Measurements from ENCODE around the gene TBL3. TPM values are rescaled to one million over a fixed set of nuclear protein-coding genes. Genes with fewer than 3 reads are reported as not detected.

Gene TBL3
- total and polyA plus RNA-seq, 2 of the 8 experiments (the other 6 are each of a cell fraction or from before 2014, with no cell fraction given) = 65.8 to 137 TPM

DNA sequence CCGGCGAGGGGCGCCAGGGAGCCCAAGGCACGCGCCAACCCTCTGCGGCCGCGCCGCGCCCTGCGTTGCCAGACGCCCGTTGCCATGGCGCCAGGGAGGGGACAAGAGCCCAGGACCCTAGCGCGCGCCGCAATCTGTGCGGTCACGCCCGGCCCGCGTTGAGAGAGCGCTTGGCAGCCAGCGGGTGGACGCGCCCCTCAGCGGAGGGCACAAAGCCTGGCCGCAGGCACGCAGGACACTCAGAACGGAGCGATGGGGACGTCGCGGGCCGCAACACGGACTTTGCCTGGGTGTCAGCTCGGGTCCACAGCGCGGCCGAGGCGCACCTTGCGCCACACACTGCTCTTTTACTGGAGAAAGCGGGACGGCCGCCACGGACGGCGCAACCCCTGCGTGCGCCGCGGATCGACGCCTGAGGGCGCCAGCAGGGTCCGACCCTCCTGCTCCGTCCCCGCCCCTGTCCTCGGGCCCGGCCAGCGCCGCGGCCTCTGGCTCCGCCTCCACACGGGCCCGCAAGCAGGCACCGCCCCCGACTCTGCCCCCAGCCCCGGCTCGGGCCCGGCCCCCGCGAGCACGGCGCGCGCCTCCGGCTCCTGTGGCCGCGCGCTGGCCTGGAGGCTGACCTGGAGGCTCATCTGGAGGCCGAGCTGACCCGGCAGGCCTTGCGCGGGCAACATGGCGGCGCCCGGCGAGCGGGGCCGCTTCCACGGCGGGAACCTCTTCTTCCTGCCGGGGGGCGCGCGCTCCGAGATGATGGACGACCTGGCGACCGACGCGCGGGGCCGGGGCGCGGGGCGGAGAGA is 11.9 kb downstream of the TBL3 start, which contains the start of gene GFER:
TSS of gene GFER (plus strand) at position 650 of the 803 bp plus-strand sequence. CDS start at position 676, 26 bp downstream.
- H3K56ac ChIP-seq (replicated peaks; ENCODE audit: insufficient read length, low read depth, low read length) = peak within 1 kb of the TSS; percentile 26
- H3K4ac ChIP-seq (replicated peaks; ENCODE audit: insufficient read length, low read depth, low read length) = peak within 1 kb of the TSS; percentile 33
- peak within 1 kb of the TSS; percentile 75; the same call in 1 of the 2 replicates for H2BK5ac ChIP-seq (ENCODE audit: low read depth, low read length)
- H2BK15ac ChIP-seq (ENCODE audit: low read length) = peak within 1 kb of the TSS; percentile 61; the same call in 1 of the 2 replicates
- CTCF ChIA-PET (ENCODE audit: partially characterized antibody) = interaction anchor here (1.5 to 3.1 kb wide), 2 partner anchors 10 to 20 kb away, joined by 4 to 8 read pairs; no protein-coding TSS in a partner anchor
- H2BK20ac ChIP-seq (ENCODE audit: low read length) = no peak within 1 kb of the TSS
- DNase-seq (ENCODE audit: low read depth in 1 of 2, low spot score in 2 of 2) (peak; percentile 81 to 95), FAIRE-seq (no peak)
- no peak within 1 kb of the TSS for H4K91ac ChIP-seq (replicated peaks; ENCODE audit: insufficient read length, low read length)
- peak within 1 kb of the TSS; percentile 58 to 97 for H3K4me2 ChIP-seq (ENCODE audit: insufficient read depth in 1 of 2, low read depth in 2 of 2, low read length in 2 of 2)
- peak within 1 kb of the TSS; percentile 70 to 91 (median 84) for H3K9ac ChIP-seq (replicated peaks in 1 of 4; ENCODE audit: extremely low read depth in 1 of 4, low read depth in 3 of 4, low read length in 3 of 4)
- peak within 1 kb of the TSS; percentile 86; the same call in 1 of the 2 replicates for H2AK5ac ChIP-seq (ENCODE audit: low read depth, low read length)
- no peaks in the 10 kb centered on the region for H3K9me3 ChIP-seq (ENCODE audit: insufficient read depth in 2 of 2, low read depth in 1 of 2, low read length in 1 of 2)
- no peaks in the 10 kb centered on the region for H3K79me1 ChIP-seq (ENCODE audit: low read depth, low read length)
- H3K4me3 ChIP-seq (ENCODE audit: extremely low read depth in 1 of 4, insufficient read depth in 2 of 4, low read depth in 3 of 4, low read length in 4 of 4) = peak within 1 kb of the TSS; percentile 52 to 96 (median 73)
- POLR2A ChIA-PET (ENCODE audit: partially characterized antibody) = interaction anchor here (0.9 to 28.2 kb wide), 10 partner anchors 9 to 206 kb away, joined by 3 to 736 read pairs (median 4); partner anchors contain the start of genes NDUFB10, NTHL1, RNF151 and RPS2
- no peak within 1 kb of the TSS for H3K23ac ChIP-seq (ENCODE audit: insufficient read length)
- H4K5ac ChIP-seq (ENCODE audit: insufficient read length, low read depth, low read length) = peak within 1 kb of the TSS; percentile 33
- H3K27ac ChIP-seq (ENCODE audit: low read depth, low read length) = peak within 1 kb of the TSS; percentile 43; the same call in 1 of the 2 replicates
- H2AFZ ChIP-seq (ENCODE audit: low read length) = peak within 1 kb of the TSS; percentile 15; the same call in 1 of the 2 replicates
- H2BK120ac ChIP-seq (replicated peaks; ENCODE audit: low read depth, low read length) = no peak within 1 kb of the TSS
- peak within 1 kb of the TSS; percentile 89 for H4K8ac ChIP-seq (ENCODE audit: extremely low read depth, insufficient read depth, low read length)
- H3K23me2 ChIP-seq (ENCODE audit: low read depth, low read length) = peaks cover 26% of the 10 kb centered on the region
- peaks cover 0 to 14% of the 10 kb centered on the region in 2 experiments for H4K20me1 ChIP-seq (replicated peaks in 1 of 2; ENCODE audit: control insufficient read depth in 1 of 2, insufficient read depth in 2 of 2, low read length in 2 of 2)
- 2% methylated on average over 75 of the region's 109 CpGs; no CpG with 5 or more reads in 1 of the 2 experiments for WGBS, 2 experiments (ENCODE audit: extremely low coverage in 1 of 2, insufficient coverage in 1 of 2, insufficient read length in 1 of 2, insufficient replicate concordance in 2 of 2, low coverage in 1 of 2, low lambda C conversion rate in 2 of 2, missing lambda C conversion rate in 1 of 2)
- peaks cover 3 to 41% (median 26%) of the 10 kb centered on the region in 4 experiments for H3K4me1 ChIP-seq (replicated peaks in 1 of 4; ENCODE audit: control insufficient read depth in 3 of 4, insufficient read depth in 4 of 4, low read length in 3 of 4)
- peak within 1 kb of the TSS; percentile 71 for H3K18ac ChIP-seq (ENCODE audit: extremely low read depth, low read length)
- H2BK12ac ChIP-seq (ENCODE audit: low read depth, low read length) = 0 out of 2 replicates have a peak within 1 kb of the TSS, but pooled peaks have one; percentile 50
- peaks cover 2 to 5% (median 3%) of the 10 kb centered on the region in 4 experiments; a peak in 3 of 8 replicates for H3K36me3 ChIP-seq (ENCODE audit: control insufficient read depth in 2 of 4, insufficient read depth in 4 of 4, low read length in 3 of 4)
- H3K27me3 ChIP-seq (replicated peaks in 1 of 4; ENCODE audit: control insufficient read depth in 3 of 4, extremely low read depth in 1 of 4, insufficient read depth in 3 of 4, low read length in 3 of 4) = peaks cover 8 to 45% (median 43%) of the 10 kb centered on the region in 4 experiments; a peak in 6 of 7 replicates
- H3K14ac ChIP-seq (ENCODE audit: insufficient read length) = no peak within 1 kb of the TSS
- H3K79me2 ChIP-seq (ENCODE audit: control insufficient read depth in 1 of 2, insufficient read depth in 2 of 2, low read length in 2 of 2) = peaks cover 0 to 9% of the 10 kb centered on the region in 2 experiments; a peak in 1 of 4 replicates
- TF ChIP-seq RNF2 (IDR thresholded peaks at IDR 0.05; ENCODE audit: borderline replicate concordance, low read depth, low read length, missing control alignments, poor library complexity, severe bottlenecking) (no peak), BACH1 (IDR thresholded peaks at IDR 0.05; ENCODE audit: low read length) (peak; percentile 38; the same call in 1 of the 2 replicates), CHD2 (IDR thresholded peaks at IDR 0.05; ENCODE audit: low read length) (no peak), POLR2AphosphoS5 (IDR thresholded peaks at IDR 0.05; ENCODE audit: low read depth, low read length) (peak; percentile 41; the same call in 1 of the 2 replicates), RAD21 (IDR thresholded peaks at IDR 0.05 in 1 of 2, conservative IDR thresholded peaks at IDR 0.05 in 1 of 2; ENCODE audit: low read depth in 2 of 2, low read length in 2 of 2) (no peak; a peak in 1 of 4 replicates), ASH2L (IDR thresholded peaks at IDR 0.05; ENCODE audit: low read length) (peak; percentile 74), BRCA1 (IDR thresholded peaks at IDR 0.05; ENCODE audit: low read depth, low read length) (no peak), KDM5A (IDR thresholded peaks at IDR 0.05; ENCODE audit: low read length) (peak; percentile 86)
- TF ChIP-seq, protein P1, sequence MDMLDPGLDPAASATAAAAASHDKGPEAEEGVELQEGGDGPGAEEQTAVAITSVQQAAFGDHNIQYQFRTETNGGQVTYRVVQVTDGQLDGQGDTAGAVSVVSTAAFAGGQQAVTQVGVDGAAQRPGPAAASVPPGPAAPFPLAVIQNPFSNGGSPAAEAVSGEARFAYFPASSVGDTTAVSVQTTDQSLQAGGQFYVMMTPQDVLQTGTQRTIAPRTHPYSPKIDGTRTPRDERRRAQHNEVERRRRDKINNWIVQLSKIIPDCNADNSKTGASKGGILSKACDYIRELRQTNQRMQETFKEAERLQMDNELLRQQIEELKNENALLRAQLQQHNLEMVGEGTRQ (IDR thresholded peaks at IDR 0.05; ENCODE audit: low read length) = 0 out of 2 replicates have a peak, but pooled peaks have one; percentile 5

Measured in H1 (cell line).